HepG2 (cell line): ENCODE data around the gene COPS7A. TPM values are rescaled to one million over a fixed set of nuclear protein-coding genes. Genes with fewer than 3 reads are reported as not detected.

Experiments used
- AGO2 ChIP-seq: fragments of 200-400 bp; formaldehyde crosslinking; optimal IDR thresholded peaks from 2 replicates; pipeline ENCODE3; 2017; ENCODE audit warnings: mild to moderate bottlenecking, low read depth, low read length, moderate library complexity
- ARNTL ChIP-seq: sonication (generic); formaldehyde crosslinking; IDR thresholded peaks from 2 replicates; pipeline ENCODE4 v1.4.0; 2020; ENCODE audit warnings: mild to moderate bottlenecking, missing genetic modification reagents
- BRD4 ChIP-seq: sonication (generic); formaldehyde crosslinking; IDR thresholded peaks from 2 replicates; pipeline ENCODE4 v1.4.0; 2020; ENCODE audit warnings: missing genetic modification reagents
- GPN1 ChIP-seq: sonication (generic); formaldehyde crosslinking; IDR thresholded peaks from 2 replicates; pipeline ENCODE4 v1.5.1; 2020; ENCODE audit warnings: missing genetic modification reagents, borderline replicate concordance
- KDM2A ChIP-seq: sonication (generic); formaldehyde crosslinking; IDR thresholded peaks from 2 replicates; pipeline ENCODE4 v1.4.0; 2020; ENCODE audit warnings: low read depth, missing genetic modification reagents, borderline replicate concordance
- MAX ChIP-seq: IDR thresholded peaks from 2 replicates; pipeline ENCODE4 v1.6.1; 2012; ENCODE audit warnings: inconsistent platforms
- SOX13 ChIP-seq, 3 experiments: fragments of 450-650 bp in 1 of 3; sonication (generic) in 1 of 3; formaldehyde crosslinking in 1 of 3; IDR thresholded peaks in 2 of 3; conservative IDR thresholded peaks in 1 of 3; 2 replicates each; pipeline versions ENCODE4 v1.5.0 to v1.6.1; 2016 to 2020; ENCODE audit warnings: antibody characterized with exemption in 1 of 3, mild to moderate bottlenecking in 1 of 3, missing compliant biosample characterization in 1 of 3, missing genetic modification reagents in 1 of 3, moderate library complexity in 1 of 3
- SSRP1 ChIP-seq: IDR thresholded peaks from 2 replicates; pipeline ENCODE4 v1.6.1; 2016; ENCODE audit warnings: control low read depth
- UBTF ChIP-seq: sonication (generic); formaldehyde crosslinking; IDR thresholded peaks from 2 replicates; pipeline ENCODE4 v1.4.0; 2020; ENCODE audit warnings: mild to moderate bottlenecking, missing genetic modification reagents
- YEATS4 ChIP-seq: sonication (generic); formaldehyde crosslinking; IDR thresholded peaks from 2 replicates; pipeline ENCODE4 v1.4.0; 2020; ENCODE audit warnings: missing genetic modification reagents, borderline replicate concordance
- ZNF274 ChIP-seq: sonication (generic); formaldehyde crosslinking; IDR thresholded peaks from 2 replicates; pipeline ENCODE4 v1.5.1; 2020; ENCODE audit warnings: mild to moderate bottlenecking, missing genetic modification reagents
- ZNF333 ChIP-seq: sonication (generic); formaldehyde crosslinking; IDR thresholded peaks from 2 replicates; pipeline ENCODE4 v1.4.0; 2020; ENCODE audit warnings: mild to moderate bottlenecking, missing genetic modification reagents, borderline replicate concordance
- ZNF33A ChIP-seq: sonication (generic); formaldehyde crosslinking; IDR thresholded peaks from 2 replicates; pipeline ENCODE4 v1.5.1; 2020; ENCODE audit warnings: missing genetic modification reagents, mild to moderate bottlenecking, moderate library complexity, borderline replicate concordance
- ZNF639 ChIP-seq: conservative IDR thresholded peaks from 2 replicates; pipeline ENCODE4 v1.6.1; 2018; ENCODE audit warnings: missing genetic modification reagents
- ZNF768 ChIP-seq: sonication (generic); formaldehyde crosslinking; IDR thresholded peaks from 2 replicates; pipeline ENCODE4 v1.4.0; 2020; ENCODE audit warnings: missing genetic modification reagents
- ZNF839 ChIP-seq: sonication (generic); formaldehyde crosslinking; IDR thresholded peaks from 2 replicates; pipeline ENCODE4 v1.4.0; 2020; ENCODE audit warnings: missing genetic modification reagents, mild to moderate bottlenecking, borderline replicate concordance
- ZNF891 ChIP-seq: sonication (generic); formaldehyde crosslinking; IDR thresholded peaks from 2 replicates; pipeline ENCODE4 v1.5.0; 2020; ENCODE audit warnings: mild to moderate bottlenecking, missing genetic modification reagents
- polyA plus RNA-seq, 8 experiments: library from polyadenylated mRNA; depleted of rRNA in 3 of 8; stranded (reverse) in 7 of 8; unstranded in 1 of 8; fragments of >200 nt; fragmentation: Illumina TruSeq in 4 of 8; extraction: Trizol in 4 of 8; gene quantifications; 2 replicates each; pipeline versions ENCODE4 v1.2.1 to v1.2.3, GENCODE V29; 2011 to 2016; ENCODE audit warnings: low read depth in 4 of 8, missing spikeins in 1 of 8, mixed read lengths in 1 of 8; ENCODE audit not compliant: insufficient read depth in 1 of 8
- total RNA-seq, 5 experiments: library from RNA; depleted of rRNA; stranded (reverse); fragments of >200 nt; fragmentation: Illumina TruSeq; extraction: Trizol; gene quantifications; 2 replicates each; pipeline ENCODE4 v1.2.3, GENCODE V29; 2016; ENCODE audit warnings: low read depth in 1 of 5
- TF ChIP-seq, protein P1 (sequence below): sonication (generic); formaldehyde crosslinking; IDR thresholded peaks from 2 replicates; pipeline ENCODE4 v1.5.1; 2020; ENCODE audit warnings: mild to moderate bottlenecking, missing genetic modification reagents, moderate library complexity
- TF ChIP-seq, protein P2 (sequence below): IDR thresholded peaks from 2 replicates; pipeline ENCODE4 v1.6.1; 2016; ENCODE audit warnings: low read depth, borderline replicate concordance

Gene COPS7A
- total and polyA plus RNA-seq, 2 of the 13 experiments (the other 11 are each of a cell fraction or from before 2014, with no cell fraction given), result 40.0 to 73.6 TPM

DNA sequence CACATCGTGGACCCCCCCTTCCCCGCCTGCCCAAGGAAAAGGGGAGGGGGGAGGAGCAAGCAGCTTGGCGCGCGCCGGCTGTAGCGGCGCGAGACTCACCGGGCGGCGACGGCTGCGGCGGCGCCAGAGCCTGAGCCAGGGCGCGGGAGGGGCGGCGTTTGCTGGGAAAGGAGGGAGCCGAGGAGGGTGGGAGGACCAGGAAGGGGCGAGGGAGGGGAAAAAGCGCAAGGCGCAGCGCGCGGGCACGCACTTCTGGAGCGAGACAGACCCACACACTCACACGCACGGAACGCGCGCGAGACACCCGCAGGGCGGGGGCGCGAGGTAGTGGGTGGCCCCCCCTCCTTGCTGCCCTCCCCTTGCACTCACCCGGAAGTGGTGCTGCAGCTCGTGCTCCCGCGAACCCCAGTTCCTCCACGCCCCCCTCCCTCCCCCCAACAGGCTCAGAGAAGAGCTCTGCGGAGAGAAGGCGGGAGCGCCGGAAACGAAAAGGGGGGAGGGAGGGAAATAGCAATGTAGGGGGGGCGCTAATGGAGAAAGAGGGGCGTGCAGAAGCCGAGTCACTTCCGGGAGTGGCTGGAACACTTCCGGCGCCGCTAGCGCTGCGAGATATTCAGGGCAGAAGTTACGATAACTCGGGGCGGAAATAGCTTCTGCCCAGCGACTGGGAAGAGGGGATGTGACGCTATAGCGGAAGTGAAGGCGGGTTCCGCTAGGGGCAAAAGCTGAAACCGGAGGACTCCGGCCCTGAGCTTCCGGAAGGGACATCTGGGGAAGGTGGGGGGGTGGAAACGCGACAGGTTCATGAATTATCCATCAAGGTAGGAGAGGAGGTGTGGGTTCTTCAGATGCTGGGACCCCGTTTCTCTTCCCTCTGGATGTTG, 34.6 kb upstream of the COPS7A start, which contains the start of gene ZNF384 (continued):
- TF ChIP-seq ZNF639 (CRISPR knock-in tag), result peak; percentile 55; the same call in 1 of the 2 replicates
- TF ChIP-seq, protein P1, sequence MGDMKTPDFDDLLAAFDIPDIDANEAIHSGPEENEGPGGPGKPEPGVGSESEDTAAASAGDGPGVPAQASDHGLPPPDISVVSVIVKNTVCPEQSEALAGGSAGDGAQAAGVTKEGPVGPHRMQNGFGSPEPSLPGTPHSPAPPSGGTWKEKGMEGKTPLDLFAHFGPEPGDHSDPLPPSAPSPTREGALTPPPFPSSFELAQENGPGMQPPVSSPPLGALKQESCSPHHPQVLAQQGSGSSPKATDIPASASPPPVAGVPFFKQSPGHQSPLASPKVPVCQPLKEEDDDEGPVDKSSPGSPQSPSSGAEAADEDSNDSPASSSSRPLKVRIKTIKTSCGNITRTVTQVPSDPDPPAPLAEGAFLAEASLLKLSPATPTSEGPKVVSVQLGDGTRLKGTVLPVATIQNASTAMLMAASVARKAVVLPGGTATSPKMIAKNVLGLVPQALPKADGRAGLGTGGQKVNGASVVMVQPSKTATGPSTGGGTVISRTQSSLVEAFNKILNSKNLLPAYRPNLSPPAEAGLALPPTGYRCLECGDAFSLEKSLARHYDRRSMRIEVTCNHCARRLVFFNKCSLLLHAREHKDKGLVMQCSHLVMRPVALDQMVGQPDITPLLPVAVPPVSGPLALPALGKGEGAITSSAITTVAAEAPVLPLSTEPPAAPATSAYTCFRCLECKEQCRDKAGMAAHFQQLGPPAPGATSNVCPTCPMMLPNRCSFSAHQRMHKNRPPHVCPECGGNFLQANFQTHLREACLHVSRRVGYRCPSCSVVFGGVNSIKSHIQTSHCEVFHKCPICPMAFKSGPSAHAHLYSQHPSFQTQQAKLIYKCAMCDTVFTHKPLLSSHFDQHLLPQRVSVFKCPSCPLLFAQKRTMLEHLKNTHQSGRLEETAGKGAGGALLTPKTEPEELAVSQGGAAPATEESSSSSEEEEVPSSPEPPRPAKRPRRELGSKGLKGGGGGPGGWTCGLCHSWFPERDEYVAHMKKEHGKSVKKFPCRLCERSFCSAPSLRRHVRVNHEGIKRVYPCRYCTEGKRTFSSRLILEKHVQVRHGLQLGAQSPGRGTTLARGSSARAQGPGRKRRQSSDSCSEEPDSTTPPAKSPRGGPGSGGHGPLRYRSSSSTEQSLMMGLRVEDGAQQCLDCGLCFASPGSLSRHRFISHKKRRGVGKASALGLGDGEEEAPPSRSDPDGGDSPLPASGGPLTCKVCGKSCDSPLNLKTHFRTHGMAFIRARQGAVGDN (CRISPR knock-in tag), result peak; percentile 86
- TF ChIP-seq ZNF839 (CRISPR knock-in tag), result peak; percentile 43; the same call in 1 of the 2 replicates
- peak; percentile 72 for TF ChIP-seq ZNF891
- peak; percentile 80; the same call in 1 of the 2 replicates for TF ChIP-seq ZNF333 (CRISPR knock-in tag)
- TF ChIP-seq SSRP1 (CRISPR knock-in tag), result peak; percentile 89; the same call in 1 of the 2 replicates
- peak; percentile 33; the same call in 1 of the 2 replicates for TF ChIP-seq UBTF (CRISPR knock-in tag)
- 0 out of 2 replicates have a peak, but pooled peaks have one; percentile 55 for TF ChIP-seq BRD4 (CRISPR knock-in tag)
- TF ChIP-seq GPN1 (CRISPR knock-in tag), result no peak
- TF ChIP-seq ARNTL (CRISPR knock-in tag), result peak; percentile 54; the same call in 1 of the 2 replicates
- peak; percentile 94 for TF ChIP-seq AGO2
- TF ChIP-seq ZNF768, result peak; percentile 35; the same call in 1 of the 2 replicates
- peak; percentile 71; the same call in 1 of the 2 replicates for TF ChIP-seq KDM2A (CRISPR knock-in tag)
- no peak for TF ChIP-seq ZNF33A (CRISPR knock-in tag)
- peak; percentile 79 for TF ChIP-seq YEATS4 (CRISPR knock-in tag)
- TF ChIP-seq MAX, result peak; percentile 81
- TF ChIP-seq, protein P2, sequence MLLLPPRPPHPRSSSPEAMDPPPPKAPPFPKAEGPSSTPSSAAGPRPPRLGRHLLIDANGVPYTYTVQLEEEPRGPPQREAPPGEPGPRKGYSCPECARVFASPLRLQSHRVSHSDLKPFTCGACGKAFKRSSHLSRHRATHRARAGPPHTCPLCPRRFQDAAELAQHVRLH (CRISPR knock-in tag), result 0 out of 2 replicates have a peak, but pooled peaks have one; percentile 48
- TF ChIP-seq ZNF274 (CRISPR knock-in tag), result 0 out of 2 replicates have a peak, but pooled peaks have one; percentile 10
- TF ChIP-seq SOX13 (IDR thresholded peaks at IDR 0.05), result no peak
- TF ChIP-seq SOX13 (CRISPR knock-in tag; conservative IDR thresholded peaks at IDR 0.05 in 1 of 2, IDR thresholded peaks at IDR 0.05 in 1 of 2), result peak in 1 of 2 experiments; percentile 7; a peak in 1 of 4 replicates
